Hepatocyte (in vitro differentiated cells): Measurements from ENCODE around the gene PLXDC1. TPM values are rescaled to one million over a fixed set of nuclear protein-coding genes. Genes with fewer than 3 reads are reported as not detected.

Source experiments
- DNase-seq: peaks from one replicate; pipeline ENCODE4 v3.0.0-alpha.2; 2016; ENCODE audit warnings: low spot score
- H2AFZ ChIP-seq: fragments of 200-600 bp; sonication (generic); 2 replicates; pipeline ENCODE4 v1.6.0; 2016; ENCODE audit warnings: antibody characterized with exemption, mild to moderate bottlenecking
- H3K27ac ChIP-seq: fragments of 200-600 bp; sonication (generic); 2 replicates; pipeline ENCODE4 v1.5.1; 2016; ENCODE audit warnings: mild to moderate bottlenecking
- H3K27me3 ChIP-seq: fragments of 200-600 bp; sonication (generic); 2 replicates; pipeline ENCODE4 v1.6.1; 2016
- H3K36me3 ChIP-seq: fragments of 200-600 bp; sonication (generic); replicated peaks from 2 replicates; pipeline ENCODE4 v1.5.1; 2016; ENCODE audit warnings: low read depth; ENCODE audit not compliant: insufficient read depth
- H3K4me1 ChIP-seq: fragments of 200-600 bp; sonication (generic); 2 replicates; pipeline ENCODE4 v1.5.1; 2016; ENCODE audit warnings: mild to moderate bottlenecking, moderate library complexity; ENCODE audit not compliant: insufficient read depth
- H3K4me2 ChIP-seq: fragments of 200-600 bp; sonication (generic); 2 replicates; pipeline ENCODE4 v1.6.0; 2016
- H3K4me3 ChIP-seq: fragments of 200-600 bp; sonication (generic); 2 replicates; pipeline ENCODE4 v1.5.1; 2016; ENCODE audit warnings: mild to moderate bottlenecking
- H3K79me2 ChIP-seq: fragments of 200-600 bp; sonication (generic); 2 replicates; pipeline ENCODE4 v1.6.0; 2017; ENCODE audit warnings: mild to moderate bottlenecking
- H3K9me2 ChIP-seq: fragments of 200-600 bp; sonication (generic); replicated peaks from 2 replicates; pipeline ENCODE4 v1.6.0; 2017; ENCODE audit warnings: mild to moderate bottlenecking; ENCODE audit not compliant: insufficient read depth
- H3K9me3 ChIP-seq: fragments of 200-600 bp; sonication (generic); 2 replicates; pipeline ENCODE4 v1.5.1; 2016; ENCODE audit warnings: low read depth, mild to moderate bottlenecking
- H4K20me1 ChIP-seq: fragments of 200-600 bp; sonication (generic); 2 replicates; pipeline ENCODE4 v1.6.0; 2016; ENCODE audit warnings: mild to moderate bottlenecking; ENCODE audit not compliant: insufficient read depth, poor library complexity, severe bottlenecking
- CTCF ChIP-seq: fragments of 200-600 bp; sonication (generic); IDR thresholded peaks from 2 replicates; pipeline ENCODE4 v1.5.1; 2016; ENCODE audit warnings: antibody characterized with exemption, mild to moderate bottlenecking; ENCODE audit not compliant: poor library complexity
- EZH2 ChIP-seq: fragments of 200-600 bp; sonication (generic); IDR thresholded peaks from 2 replicates; pipeline ENCODE4 v1.6.1; 2016; ENCODE audit warnings: antibody characterized with exemption, mild to moderate bottlenecking, borderline replicate concordance
- EZH2phosphoT487 ChIP-seq: fragments of 200-600 bp; sonication (generic); IDR thresholded peaks from one replicate; pipeline ENCODE4 v1.6.1; 2018; ENCODE audit warnings: antibody characterized with exemption, mild to moderate bottlenecking, low read depth, moderate library complexity; ENCODE audit not compliant: unreplicated experiment, severe bottlenecking
- WGBS: methylation state at CpG from one replicate; pipeline ENCODE4 v1.1.6; 2016; ENCODE audit warnings: low lambda C conversion rate; ENCODE audit errors: missing lambda C conversion rate; 5-methylcytosine and 5-hydroxymethylcytosine counted together
- polyA plus RNA-seq: library from polyadenylated mRNA; unstranded; fragments of >200 nt; fragmentation: Nextera tagmentation; extraction: Ambion mirVana; gene quantifications from 2 replicates; pipeline ENCODE4 v1.2.1, GENCODE V29; 2016
- total RNA-seq: library from RNA; depleted of rRNA; stranded (reverse); fragments of >200 nt; gene quantifications from 2 replicates; pipeline ENCODE4 v1.2.3, GENCODE V29; 2014

PLXDC1 gene
- total and polyA plus RNA-seq, 2 experiments from 2014 or later: 3.9 to 4.1 TPM

- DNase-seq: no peak
- H3K79me2 ChIP-seq: no peaks in the 10 kb centered on the region
- no peaks in the 10 kb centered on the region for H3K27me3 ChIP-seq
- H3K9me2 ChIP-seq: no peaks in the 10 kb centered on the region
- TF ChIP-seq EZH2 (no peak), EZH2phosphoT487 (no peak), CTCF (no peak)
- H4K20me1 ChIP-seq: no peaks in the 10 kb centered on the region
- peaks cover 5% of the 10 kb centered on the region for H3K4me1 ChIP-seq
- no peaks in the 10 kb centered on the region for H3K9me3 ChIP-seq
- H3K4me2 ChIP-seq: no peak overlapping the region
- H3K4me3 ChIP-seq: no peak overlapping the region
- H2AFZ ChIP-seq: no peak overlapping the region
- 79% methylated on average over 23 of the region's 23 CpGs for WGBS
- no peak overlapping the region for H3K27ac ChIP-seq
- no peaks in the 10 kb centered on the region for H3K36me3 ChIP-seq
Measured at GRCh38 chr17:39108461-39109375, 42.7 kb downstream of the PLXDC1 start.

- H3K9me3 ChIP-seq: no peaks in the 10 kb centered on the region
- no peak overlapping the region for H3K4me2 ChIP-seq
- no peaks in the 10 kb centered on the region for H4K20me1 ChIP-seq
- no peaks in the 10 kb centered on the region for H3K27me3 ChIP-seq
- H3K36me3 ChIP-seq: no peaks in the 10 kb centered on the region
- H3K79me2 ChIP-seq: no peaks in the 10 kb centered on the region
- H3K27ac ChIP-seq: no peak overlapping the region
- H3K4me3 ChIP-seq: no peak overlapping the region
- no peaks in the 10 kb centered on the region for H3K9me2 ChIP-seq
- 80% methylated on average over 8 of the region's 8 CpGs for WGBS
- H3K4me1 ChIP-seq: peaks cover 11% of the 10 kb centered on the region
- TF ChIP-seq EZH2phosphoT487 (no peak), CTCF (no peak), EZH2 (no peak)
- no peak overlapping the region for H2AFZ ChIP-seq
- no peak for DNase-seq
Measured at GRCh38 chr17:39107973-39108372, 43.5 kb downstream of the PLXDC1 start.

GRCh38 chr17:39107155-39107554, 44.3 kb downstream of the PLXDC1 start:
- no peak overlapping the region for H2AFZ ChIP-seq
- no peaks in the 10 kb centered on the region for H3K9me2 ChIP-seq
- no peaks in the 10 kb centered on the region for H3K36me3 ChIP-seq
- H3K9me3 ChIP-seq: no peaks in the 10 kb centered on the region
- no peak for TF ChIP-seq EZH2
- no peak for TF ChIP-seq EZH2phosphoT487
- TF ChIP-seq CTCF: no peak
- no peak overlapping the region for H3K27ac ChIP-seq
- no peaks in the 10 kb centered on the region for H3K27me3 ChIP-seq
- no peak for DNase-seq
- 84% methylated on average over 7 of the region's 7 CpGs for WGBS
- peaks cover 12% of the 10 kb centered on the region for H3K4me1 ChIP-seq
- no peak overlapping the region for H3K4me3 ChIP-seq
- no peak overlapping the region for H3K4me2 ChIP-seq
- no peaks in the 10 kb centered on the region for H3K79me2 ChIP-seq
- H4K20me1 ChIP-seq: no peaks in the 10 kb centered on the region
